HEK293 (cell line): Measurements from ENCODE around the gene H3-3A.
A peak's percentile ranks its signal among the peaks of the same experiment; 100 is the strongest.

ENCODE experiments used
- CTCF ChIP-seq: fragments of 450-650 bp; formaldehyde crosslinking; IDR thresholded peaks from 2 replicates; pipeline ENCODE4 v1.5.1; 2016; ENCODE audit warnings: missing biosample characterization, missing genetic modification characterization
- KLF16 ChIP-seq: fragments of 450-650 bp; formaldehyde crosslinking; IDR thresholded peaks from 2 replicates; pipeline ENCODE4 v1.5.1; 2017; ENCODE audit warnings: missing biosample characterization, missing genetic modification characterization
- MYNN ChIP-seq: fragments of 450-650 bp; formaldehyde crosslinking; IDR thresholded peaks from 2 replicates; pipeline ENCODE4 v1.5.1; 2016; ENCODE audit warnings: missing biosample characterization, missing genetic modification characterization, borderline replicate concordance
- PBX3 ChIP-seq: sonication (generic); formaldehyde crosslinking; IDR thresholded peaks from 2 replicates; pipeline ENCODE4 v1.8.1; 2022; ENCODE audit warnings: mild to moderate bottlenecking, moderate library complexity, missing genetic modification reagents
- PRDM2 ChIP-seq: fragments of 450-650 bp; formaldehyde crosslinking; IDR thresholded peaks from 2 replicates; pipeline ENCODE4 v1.5.1; 2016; ENCODE audit warnings: missing biosample characterization, missing genetic modification characterization, borderline replicate concordance
- SP3 ChIP-seq: fragments of 450-650 bp; formaldehyde crosslinking; IDR thresholded peaks from 2 replicates; pipeline ENCODE4 v1.5.1; 2016; ENCODE audit warnings: missing biosample characterization, missing genetic modification characterization
- ZBTB20 ChIP-seq: fragments of 450-650 bp; formaldehyde crosslinking; IDR thresholded peaks from 2 replicates; pipeline ENCODE4 v1.5.1; 2016; ENCODE audit warnings: missing biosample characterization, missing genetic modification characterization
- ZBTB44 ChIP-seq: fragments of 450-650 bp; IDR thresholded peaks from 2 replicates; pipeline ENCODE4 v1.5.1; 2018; ENCODE audit warnings: missing biosample characterization, mild to moderate bottlenecking, missing genetic modification characterization
- ZIC2 ChIP-seq: fragments of 450-650 bp; formaldehyde crosslinking; IDR thresholded peaks from 2 replicates; pipeline ENCODE4 v1.5.1; 2016; ENCODE audit warnings: missing biosample characterization, missing genetic modification characterization
- ZNF10 ChIP-seq: fragments of 450-650 bp; formaldehyde crosslinking; IDR thresholded peaks from 2 replicates; pipeline ENCODE4 v1.5.1; 2017; ENCODE audit warnings: missing biosample characterization, missing genetic modification characterization
- ZNF132 ChIP-seq: fragments of 450-650 bp; formaldehyde crosslinking; IDR thresholded peaks from 2 replicates; pipeline ENCODE4 v1.5.1; 2017; ENCODE audit warnings: missing biosample characterization, missing genetic modification characterization, borderline replicate concordance
- ZNF148 ChIP-seq: fragments of 450-650 bp; formaldehyde crosslinking; IDR thresholded peaks from 2 replicates; pipeline ENCODE4 v1.5.0; 2017; ENCODE audit warnings: missing biosample characterization, missing genetic modification characterization, borderline replicate concordance
- ZNF24 ChIP-seq: fragments of 450-650 bp; formaldehyde crosslinking; IDR thresholded peaks from 2 replicates; pipeline ENCODE4 v1.5.1; 2016; ENCODE audit warnings: missing biosample characterization, missing genetic modification characterization
- ZNF341 ChIP-seq: fragments of 450-650 bp; formaldehyde crosslinking; IDR thresholded peaks from 2 replicates; pipeline ENCODE4; 2016; ENCODE audit warnings: low read depth, missing biosample characterization, missing genetic modification characterization
- ZNF426 ChIP-seq: fragments of 450-650 bp; formaldehyde crosslinking; IDR thresholded peaks from 2 replicates; pipeline ENCODE4 v1.5.1; 2017; ENCODE audit warnings: missing biosample characterization, missing genetic modification characterization, mild to moderate bottlenecking, inconsistent platforms, moderate library complexity
- ZNF449 ChIP-seq: fragments of 450-650 bp; formaldehyde crosslinking; IDR thresholded peaks from 2 replicates; pipeline ENCODE4 v1.5.1; 2017; ENCODE audit warnings: missing biosample characterization, mild to moderate bottlenecking, missing genetic modification characterization, moderate library complexity
- ZNF473 ChIP-seq: fragments of 450-650 bp; formaldehyde crosslinking; IDR thresholded peaks from 2 replicates; pipeline ENCODE4 v1.5.1; 2017; ENCODE audit warnings: missing biosample characterization, missing genetic modification characterization
- ZNF510 ChIP-seq: fragments of 450-650 bp; formaldehyde crosslinking; IDR thresholded peaks from 2 replicates; pipeline ENCODE4 v1.5.1; 2018; ENCODE audit warnings: mild to moderate bottlenecking, missing genetic modification characterization, missing biosample characterization; ENCODE audit not compliant: insufficient replicate concordance
- ZNF544 ChIP-seq: fragments of 450-650 bp; formaldehyde crosslinking; IDR thresholded peaks from 2 replicates; pipeline ENCODE4 v1.5.0; 2017; ENCODE audit warnings: missing biosample characterization, missing genetic modification characterization
- ZNF776 ChIP-seq: fragments of 450-650 bp; formaldehyde crosslinking; IDR thresholded peaks from 2 replicates; pipeline ENCODE4 v1.5.0; 2017; ENCODE audit warnings: missing biosample characterization, missing genetic modification characterization, borderline replicate concordance
- ZNF830 ChIP-seq: fragments of 450-650 bp; IDR thresholded peaks from 2 replicates; pipeline ENCODE4 v1.5.0; 2018; ENCODE audit warnings: missing biosample characterization, missing genetic modification characterization, low read depth, mild to moderate bottlenecking, moderate library complexity
- ZSCAN18 ChIP-seq: fragments of 450-650 bp; formaldehyde crosslinking; IDR thresholded peaks from 2 replicates; pipeline ENCODE4 v1.5.1; 2016; ENCODE audit warnings: missing biosample characterization, missing genetic modification characterization

Gene H3-3A

GRCh38 chr1:226062558-226063223, at the start of gene H3-3A (continued):
- peak; percentile 95 for TF ChIP-seq ZNF449 (tag by site-specific recombination)
- TF ChIP-seq ZBTB44 (tag by site-specific recombination): no peak
- TF ChIP-seq ZIC2 (tag by site-specific recombination): no peak
- TF ChIP-seq ZNF132 (tag by site-specific recombination): no peak
- no peak for TF ChIP-seq ZSCAN18 (tag by site-specific recombination)
- no peak for TF ChIP-seq ZNF830
- TF ChIP-seq ZNF473 (tag by site-specific recombination): no peak
- TF ChIP-seq CTCF (tag by site-specific recombination): peak; percentile 92
- peak; percentile 83 for TF ChIP-seq ZNF24 (tag by site-specific recombination)
- TF ChIP-seq ZBTB20 (tag by site-specific recombination): peak; percentile 88; the same call in 1 of the 2 replicates
- peak; percentile 65 for TF ChIP-seq ZNF10 (tag by site-specific recombination)
- TF ChIP-seq ZNF426 (tag by site-specific recombination): no peak
- TF ChIP-seq ZNF341 (tag by site-specific recombination): peak; percentile 86
- TF ChIP-seq PRDM2 (tag by site-specific recombination): no peak
- TF ChIP-seq ZNF510 (tag by site-specific recombination): no peak
- no peak for TF ChIP-seq ZNF148
- TF ChIP-seq PBX3 (CRISPR knock-in tag): peak; percentile 46; the same call in 1 of the 2 replicates
- TF ChIP-seq MYNN: peak; percentile 30; the same call in 1 of the 2 replicates
- TF ChIP-seq ZNF776 (tag by site-specific recombination): no peak
- peak; percentile 83 for TF ChIP-seq SP3 (tag by site-specific recombination)
- peak; percentile 90 for TF ChIP-seq KLF16
- no peak for TF ChIP-seq ZNF544 (tag by site-specific recombination)
